Activated gamma-delta T cell treated with anti-CD3 and anti-CD28 coated beads, Interleukin-2, amount 50 U/mL, for 16 hours (primary cell): Measurements from ENCODE around the gene CIB4.

Experiments used
- DNase-seq: peaks from one replicate; pipeline ENCODE4 v3.0.0-alpha.2; 2020; ENCODE audit warnings: low read depth

CIB4 gene

DNA sequence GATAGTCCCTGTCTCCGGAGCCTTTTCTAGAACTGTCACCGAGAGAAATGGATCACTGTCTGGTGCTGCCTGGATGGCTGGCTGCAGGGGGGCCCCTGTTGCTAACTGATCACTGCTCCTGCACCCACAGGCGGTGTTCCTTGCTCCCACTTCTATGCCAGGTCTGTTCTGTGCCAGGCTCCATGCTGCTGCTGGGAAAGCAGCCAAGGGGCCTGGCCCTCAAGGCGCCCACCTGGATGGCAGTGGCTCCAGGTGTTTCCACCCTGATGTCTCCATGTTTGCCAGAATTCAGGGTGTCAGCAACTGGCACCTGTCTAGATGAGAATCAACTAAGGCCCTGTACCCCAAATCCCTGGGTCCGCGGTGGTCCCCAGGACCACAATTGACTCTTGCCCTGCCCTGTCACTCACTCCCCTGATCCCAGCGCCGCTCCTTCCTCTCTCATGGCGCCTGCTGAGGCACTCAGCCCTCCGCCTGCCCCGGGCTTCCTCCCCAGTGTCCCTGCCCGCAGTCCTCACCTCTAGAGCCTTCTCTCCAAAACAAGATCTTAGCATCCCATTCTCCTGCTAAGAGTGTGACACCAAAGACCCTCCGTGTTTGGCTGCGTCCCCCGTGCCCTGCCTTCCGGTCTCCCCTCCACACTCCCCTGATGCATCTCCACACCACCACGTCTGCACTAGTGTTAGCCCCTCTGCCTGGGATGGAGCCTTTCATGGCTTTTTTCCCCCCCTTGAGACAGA is 90.7 kb downstream of the CIB4 start:
- DNase-seq: no peak

DNA sequence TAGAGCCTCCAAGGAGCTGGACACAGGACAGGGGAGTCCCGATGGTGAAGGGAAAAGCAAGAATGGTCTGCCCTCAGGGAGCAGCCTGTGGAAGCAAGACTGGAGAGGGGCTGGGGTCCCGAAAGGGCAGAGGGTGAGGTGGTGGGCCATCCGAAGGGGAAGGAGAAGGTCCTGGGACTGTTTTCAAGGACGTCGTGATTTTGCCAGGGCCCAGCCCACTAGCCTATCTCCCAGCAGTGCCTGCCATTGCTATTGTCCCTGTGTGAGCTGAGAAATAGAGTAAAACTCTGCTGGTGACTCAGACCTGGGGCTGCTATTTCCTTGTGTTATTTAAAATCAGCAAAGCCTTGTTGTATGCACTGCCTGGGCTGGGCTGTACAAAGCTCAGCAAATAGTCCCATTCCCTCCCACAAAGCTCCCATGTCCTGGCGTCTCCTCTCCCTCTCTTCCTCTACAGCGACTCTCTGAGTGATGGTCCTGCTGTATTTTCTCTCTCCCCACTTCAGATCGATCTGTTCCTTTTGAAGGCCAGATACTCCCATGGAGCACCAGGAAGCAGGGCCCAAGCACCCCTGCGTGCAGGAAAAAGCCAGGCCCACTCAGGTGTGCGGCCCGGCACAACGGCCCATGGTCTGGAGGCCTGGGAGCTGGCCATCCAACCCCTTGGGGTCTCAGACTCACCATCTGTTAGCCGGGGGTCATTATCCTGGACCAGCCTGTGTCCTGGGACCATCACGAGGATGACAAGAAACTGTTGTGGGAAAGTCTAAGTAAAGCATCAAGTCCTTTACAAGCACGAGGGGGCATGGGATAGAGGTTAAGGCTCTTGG is 98.3 kb downstream of the CIB4 start:
- no peak for DNase-seq

DNA sequence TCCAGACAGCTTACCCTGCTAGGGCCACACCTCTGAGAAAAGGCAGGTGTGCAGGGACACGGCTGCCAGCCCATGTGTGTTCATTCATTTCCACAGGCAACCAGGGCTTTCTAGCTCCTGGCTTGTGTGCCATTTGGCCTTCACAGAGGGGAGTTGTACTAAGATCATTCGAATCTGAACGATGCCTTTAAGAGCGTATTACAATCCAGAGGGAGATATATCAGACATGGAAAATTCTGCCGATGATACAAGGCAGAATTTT is 99.0 kb downstream of the CIB4 start:
- DNase-seq: no peak

DNA sequence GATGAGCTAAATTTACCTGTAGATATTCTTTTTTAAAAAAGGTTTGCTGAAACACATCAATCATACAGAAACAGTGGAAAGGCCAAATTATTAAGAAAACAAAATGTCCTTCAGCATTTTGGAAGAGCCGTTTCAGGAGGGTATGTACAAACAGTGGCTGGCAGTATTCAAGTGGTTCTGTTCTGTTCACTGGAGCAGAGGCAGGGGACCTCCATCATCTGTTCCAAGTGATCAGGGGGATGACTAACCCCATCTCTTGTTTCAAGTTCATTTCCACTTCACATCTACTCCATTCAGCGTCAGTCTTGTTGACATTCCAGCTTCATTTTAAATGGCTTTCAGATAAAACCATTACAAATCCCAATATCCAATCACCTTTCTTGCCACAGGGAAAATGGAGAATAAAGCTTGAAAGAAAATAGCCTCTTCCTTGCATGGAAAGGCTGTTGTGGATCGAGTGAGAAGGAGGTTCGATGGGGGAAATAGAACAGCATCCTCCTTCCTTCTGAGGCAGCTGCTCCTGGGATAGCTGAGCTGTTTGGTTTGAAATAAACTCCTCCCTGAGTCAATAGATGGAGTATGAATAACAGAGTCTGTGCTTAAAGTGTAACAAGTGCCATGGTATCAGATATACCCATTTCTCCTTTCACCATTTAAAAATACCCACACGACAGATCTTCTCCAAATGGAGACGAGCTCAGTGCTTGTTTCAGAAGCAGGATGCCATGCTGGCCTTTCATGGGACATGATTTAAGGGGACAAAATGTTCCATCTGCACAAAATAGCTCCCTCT is 99.6 kb downstream of the CIB4 start:
- DNase-seq: no peak

DNA sequence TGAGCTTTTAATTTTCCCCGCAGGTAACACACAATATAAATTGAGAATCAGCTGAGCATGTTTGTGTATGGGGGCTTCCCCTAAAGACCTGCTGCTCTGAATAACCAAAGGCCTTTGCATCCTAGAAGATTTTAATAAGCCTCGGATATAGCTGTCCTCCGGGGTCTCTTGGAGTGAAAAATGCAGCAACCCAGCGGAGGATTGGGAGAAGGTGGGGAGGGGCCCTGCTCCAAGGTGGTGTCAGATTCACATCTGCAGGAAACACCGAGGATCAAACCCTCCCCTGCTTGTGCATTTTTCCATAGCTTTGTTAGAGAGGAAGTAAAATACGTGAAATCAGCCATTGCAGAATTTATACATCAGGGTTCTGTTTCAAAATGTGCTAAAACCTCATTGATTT is 100.2 kb downstream of the CIB4 start:
- DNase-seq: no peak

DNA sequence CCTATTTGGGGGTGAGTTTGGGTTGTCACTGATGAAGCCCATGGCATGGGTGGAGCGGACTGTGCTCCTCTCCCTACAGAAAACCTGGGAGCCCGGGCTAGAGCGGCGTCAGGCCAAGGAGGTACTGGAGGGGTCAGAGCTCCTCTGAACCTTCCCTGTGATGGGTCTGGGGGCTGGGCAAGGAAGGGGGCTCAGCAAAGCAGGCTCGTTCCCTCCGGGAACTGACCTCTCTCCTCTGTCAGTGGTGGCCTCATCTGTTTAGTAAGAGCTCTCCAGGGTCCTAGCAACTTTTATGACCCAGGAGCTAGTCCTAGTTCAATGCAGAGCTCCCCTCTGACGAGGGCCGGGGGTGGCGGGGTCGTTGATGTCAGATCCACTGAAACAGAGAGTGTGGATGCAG is 100.9 kb downstream of the CIB4 start:
- DNase-seq: no peak

DNA sequence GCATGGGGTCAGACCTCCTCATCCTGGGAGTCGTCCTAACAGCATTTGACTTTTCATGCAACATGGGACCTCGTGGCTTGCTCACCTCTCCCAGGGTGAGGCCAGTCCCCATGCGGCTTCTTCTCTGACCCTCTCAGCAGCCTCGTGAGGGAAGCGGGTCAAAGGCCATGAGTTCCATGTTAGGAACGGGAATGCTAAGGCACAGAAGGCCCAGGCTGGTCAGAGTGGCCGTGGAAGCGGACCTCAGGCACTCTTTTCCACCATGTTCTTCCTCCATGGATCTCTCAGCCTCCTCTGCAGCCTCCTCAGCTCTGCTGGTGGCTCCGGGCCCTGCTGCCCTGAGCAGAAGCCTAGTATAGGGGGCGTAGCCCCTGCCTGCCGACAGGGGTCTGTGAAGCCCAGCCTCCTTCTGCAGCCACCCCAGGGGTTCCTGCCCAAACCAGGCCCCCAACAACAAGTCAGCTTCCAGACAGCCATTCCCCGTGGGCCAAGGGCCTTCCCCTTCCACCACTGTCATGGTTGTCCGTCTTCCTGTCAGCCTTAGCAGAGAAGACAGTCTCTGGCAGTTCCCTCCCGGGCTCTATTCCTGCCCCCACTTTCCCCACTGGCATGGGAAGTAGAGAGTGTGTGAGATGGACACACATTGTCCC is 103.2 kb downstream of the CIB4 start:
- no peak for DNase-seq

DNA sequence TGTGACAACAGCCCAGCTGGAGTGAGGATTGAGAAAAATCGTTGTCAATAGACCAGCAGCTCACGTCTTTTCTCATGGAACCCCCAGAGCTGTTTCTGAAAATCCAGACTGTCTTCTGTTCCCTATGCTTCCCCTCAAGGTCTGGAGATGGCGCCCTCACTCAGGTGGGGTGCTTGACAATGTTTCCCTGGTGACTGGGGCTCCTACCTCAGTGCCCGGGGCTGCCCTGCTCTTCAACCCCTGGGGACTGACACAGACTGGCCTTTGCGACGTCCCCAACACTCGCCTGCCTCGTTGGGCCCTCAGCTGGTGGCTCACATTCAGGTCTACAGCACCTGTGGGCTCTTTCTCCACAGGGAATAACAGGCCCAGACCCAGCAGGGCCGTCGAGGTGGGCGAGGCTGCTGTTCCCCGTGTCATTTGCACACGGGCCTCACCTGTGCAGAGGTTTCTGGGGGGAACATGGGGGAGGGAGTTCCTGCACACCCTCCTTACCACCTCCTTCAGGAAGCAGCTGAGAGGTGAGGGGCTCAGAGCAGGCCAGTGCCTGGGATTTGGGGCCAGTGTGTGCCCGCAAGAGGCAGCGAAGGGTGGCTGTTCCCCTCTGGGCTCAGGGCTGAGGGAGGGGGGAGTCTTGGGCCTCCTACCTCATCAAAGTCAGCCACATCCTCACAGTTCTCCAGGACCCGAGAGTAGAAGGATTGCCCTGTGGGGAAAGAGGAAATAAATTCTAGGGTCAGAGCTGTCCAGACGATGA is 103.9 kb downstream of the CIB4 start:
- DNase-seq: no peak

DNA sequence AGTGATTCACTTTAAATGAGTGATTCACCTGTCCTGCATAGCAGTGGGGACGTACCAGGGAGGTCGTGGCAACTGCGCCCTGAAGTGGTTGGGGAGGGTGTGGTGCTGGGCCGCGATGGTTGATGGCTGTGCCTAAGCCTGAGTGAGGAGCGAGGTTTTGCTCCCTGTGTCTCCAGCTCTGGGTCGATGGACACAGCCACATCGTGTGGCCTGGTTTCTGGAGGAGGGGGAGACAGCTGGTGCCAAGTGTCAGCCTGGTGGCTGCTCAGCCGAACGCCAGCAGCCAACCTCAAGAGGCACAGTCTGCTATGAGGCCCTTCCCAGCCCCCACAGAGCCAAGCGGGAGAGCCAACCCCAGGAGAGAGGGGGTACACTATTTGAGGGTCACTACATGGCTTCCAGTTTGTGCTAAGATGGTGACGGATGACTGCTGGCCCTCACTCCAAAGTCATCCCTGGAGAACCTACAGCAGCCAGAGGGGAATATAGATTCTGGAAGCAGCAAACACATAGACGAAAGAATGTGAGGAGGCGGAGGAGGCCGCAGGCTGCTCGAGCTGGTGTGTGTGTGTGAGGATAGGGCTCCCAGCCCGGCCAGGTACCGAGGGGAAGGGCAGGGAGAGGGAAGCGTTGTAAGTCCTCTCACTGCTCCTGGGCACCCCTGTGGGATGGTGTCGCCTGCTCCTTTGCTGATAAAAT is 104.6 kb downstream of the CIB4 start:
- no peak for DNase-seq

DNA sequence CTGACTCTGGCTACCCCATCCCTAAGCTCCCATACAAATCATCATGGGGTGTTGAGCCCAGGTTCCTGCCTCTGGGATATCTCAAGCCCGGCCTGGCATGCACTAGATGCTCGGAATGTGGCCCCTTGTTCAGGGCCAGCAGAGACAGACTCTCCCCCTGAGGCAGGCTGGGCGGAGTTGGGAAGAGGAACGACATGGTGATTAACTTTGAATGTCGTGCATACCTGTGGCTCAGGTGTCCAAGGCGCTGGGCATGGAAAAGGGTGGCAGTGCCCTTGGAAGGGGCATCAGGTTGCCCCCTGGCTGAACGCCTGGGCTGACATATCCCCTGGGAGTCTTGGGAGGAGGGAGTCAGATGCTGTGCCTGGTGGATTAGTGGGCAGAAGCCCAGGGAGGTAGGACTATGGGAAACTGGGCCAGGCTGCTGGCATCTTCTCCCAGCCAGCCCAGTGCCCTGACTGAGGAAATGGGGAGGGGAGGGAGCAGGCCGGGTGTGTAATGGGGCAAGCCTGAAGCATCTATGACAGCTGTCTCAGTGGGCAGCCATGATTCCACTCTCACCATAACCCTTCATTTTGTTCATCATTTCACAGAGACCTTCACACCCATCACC is 105.4 kb downstream of the CIB4 start:
- DNase-seq: no peak

DNA sequence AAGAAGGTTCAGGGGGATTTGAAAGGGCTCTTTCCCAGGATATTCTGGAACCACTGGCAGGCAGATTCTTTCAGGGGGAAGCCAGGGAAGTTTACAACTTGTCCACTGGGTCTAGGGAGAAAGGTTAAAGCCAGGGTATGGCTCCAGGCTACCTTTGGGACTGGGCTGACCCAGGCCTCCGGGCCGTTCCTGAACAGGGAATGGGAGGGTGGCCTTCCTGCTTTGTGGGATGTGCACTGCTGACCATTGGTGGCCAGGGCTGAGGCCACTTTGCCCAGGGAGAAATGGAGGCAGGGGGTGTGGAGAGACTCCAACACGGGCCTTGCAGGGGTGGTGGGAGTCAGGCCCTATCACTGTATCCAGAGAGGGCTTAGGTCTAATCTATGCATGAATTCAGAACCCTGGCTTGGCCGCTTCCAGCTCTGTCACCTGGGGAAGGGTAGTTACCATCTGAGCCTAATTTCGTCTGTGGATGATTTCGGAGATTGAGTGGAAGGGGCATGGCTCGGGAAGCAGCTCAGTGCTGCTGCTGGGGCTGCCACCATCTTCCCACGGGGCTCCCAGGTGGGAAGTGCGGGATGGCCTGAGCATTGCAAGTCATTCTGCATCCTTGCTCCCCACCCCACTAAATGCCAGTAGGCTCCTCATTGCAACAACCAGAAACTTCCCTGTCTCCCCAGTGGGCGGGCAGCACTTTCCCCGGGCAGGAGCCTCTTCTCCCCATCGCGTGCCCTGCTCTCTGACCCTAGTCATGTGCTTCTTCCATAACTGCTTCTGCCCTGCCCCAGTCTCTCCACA is 106.1 kb downstream of the CIB4 start:
- DNase-seq: no peak

DNA sequence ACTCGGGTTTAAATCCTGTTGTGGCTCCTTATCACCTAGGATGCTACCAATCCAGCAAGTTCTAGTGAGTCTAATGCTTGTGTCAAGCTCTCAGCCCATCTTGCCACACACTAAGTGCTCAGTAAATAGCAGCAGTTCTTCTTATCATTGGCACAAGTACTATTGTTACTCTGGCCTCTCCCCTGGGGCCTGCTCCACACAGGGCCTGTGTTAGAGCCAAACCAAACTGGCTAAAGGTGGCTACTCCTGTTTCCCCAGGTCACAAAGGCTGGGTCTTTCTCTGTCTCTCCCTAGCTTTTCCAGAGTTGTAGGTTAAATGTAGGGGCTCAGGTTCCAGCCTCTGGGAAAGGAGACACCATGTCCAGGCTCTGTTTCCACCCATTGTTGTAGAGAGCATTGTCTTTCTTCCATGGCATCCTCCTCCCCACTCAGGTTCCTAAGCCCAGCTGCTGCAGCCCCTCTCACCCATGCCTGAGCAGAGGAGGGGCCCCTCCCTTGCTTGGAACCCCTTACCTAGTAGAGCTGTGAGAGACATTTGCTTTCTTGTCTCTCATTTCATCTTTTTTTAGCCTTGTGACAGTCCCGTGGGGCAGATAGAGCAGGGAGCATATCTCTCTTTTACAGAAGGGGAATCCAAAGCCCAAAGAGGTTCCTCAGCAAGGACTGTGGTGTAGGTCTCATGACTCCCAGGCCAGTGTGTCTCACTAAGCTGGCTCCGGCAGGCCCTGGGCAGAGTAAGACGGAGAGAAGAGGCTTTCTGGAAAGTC is 106.9 kb downstream of the CIB4 start:
- no peak for DNase-seq

DNA sequence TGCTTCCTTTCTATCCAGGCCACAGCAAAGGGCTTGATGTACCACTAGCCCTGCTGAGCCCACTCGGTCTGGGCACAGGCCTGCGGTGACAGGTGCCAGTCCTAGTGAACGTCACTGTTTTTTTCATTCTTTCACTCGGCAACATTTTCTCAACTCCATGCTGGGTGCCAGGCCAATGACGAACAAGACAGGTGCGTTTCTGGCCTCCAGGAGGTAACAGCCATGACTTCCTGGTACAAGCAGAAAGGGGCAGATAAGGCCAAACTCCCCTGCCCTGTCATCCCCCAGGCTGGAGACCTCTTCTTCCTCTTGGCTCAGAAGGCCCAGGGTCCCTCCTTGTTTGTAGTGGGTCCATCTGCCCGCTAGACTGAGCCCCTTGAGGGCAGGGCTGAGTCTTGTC is 107.5 kb downstream of the CIB4 start:
- DNase-seq: no peak

DNA sequence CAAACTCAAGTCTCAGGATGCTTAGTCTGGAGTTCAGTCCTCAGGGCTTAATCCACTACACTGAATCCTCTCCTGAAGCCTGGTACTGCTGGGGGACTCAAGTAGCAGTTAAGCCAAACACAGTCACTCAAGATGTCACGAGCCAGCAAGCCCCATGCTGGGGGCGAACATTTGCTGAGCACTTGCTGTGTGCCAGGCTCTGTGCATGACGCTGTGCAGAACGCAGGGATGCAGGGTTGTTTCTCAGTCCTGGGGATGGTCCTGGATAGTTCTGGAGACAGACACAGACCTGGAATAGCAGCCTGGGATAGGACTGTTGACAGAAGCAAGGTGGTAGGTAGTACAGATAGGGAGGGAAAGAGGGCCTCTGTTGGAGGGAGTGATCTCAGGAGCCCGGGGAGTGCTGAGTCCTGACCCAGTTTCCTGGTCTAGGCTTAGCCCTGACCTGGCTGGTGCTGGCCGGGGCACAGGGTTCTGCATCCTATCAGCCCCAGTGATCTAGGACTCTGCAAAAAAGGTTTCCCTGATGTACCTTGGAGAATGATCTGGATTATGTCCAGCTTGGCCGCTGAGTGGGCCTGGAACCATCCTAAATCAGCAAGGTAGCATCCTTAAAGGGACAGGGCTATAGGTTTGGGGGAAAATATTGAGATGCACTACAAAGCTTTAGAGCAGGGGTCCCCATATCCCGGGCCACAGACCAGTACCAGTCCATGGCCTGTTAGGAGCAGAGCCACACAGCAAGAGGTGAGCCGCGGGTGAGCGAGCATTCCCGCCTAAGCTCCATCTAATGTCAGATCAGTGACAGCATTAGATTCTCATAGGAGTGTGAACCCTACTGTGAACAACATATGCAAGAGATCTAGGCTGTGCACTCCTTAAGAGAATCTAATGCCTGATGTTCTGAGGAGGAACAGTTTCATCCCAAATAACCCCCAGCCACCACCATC is 108.6 kb downstream of the CIB4 start:
- no peak for DNase-seq
